AG08395 (cell line): ENCODE data around the gene SORBS1.

Source experiments
- DNase-seq: peaks from one replicate; pipeline ENCODE4 v3.0.0; 2012; ENCODE audit warnings: mixed read lengths, low spot score

Gene SORBS1

DNA sequence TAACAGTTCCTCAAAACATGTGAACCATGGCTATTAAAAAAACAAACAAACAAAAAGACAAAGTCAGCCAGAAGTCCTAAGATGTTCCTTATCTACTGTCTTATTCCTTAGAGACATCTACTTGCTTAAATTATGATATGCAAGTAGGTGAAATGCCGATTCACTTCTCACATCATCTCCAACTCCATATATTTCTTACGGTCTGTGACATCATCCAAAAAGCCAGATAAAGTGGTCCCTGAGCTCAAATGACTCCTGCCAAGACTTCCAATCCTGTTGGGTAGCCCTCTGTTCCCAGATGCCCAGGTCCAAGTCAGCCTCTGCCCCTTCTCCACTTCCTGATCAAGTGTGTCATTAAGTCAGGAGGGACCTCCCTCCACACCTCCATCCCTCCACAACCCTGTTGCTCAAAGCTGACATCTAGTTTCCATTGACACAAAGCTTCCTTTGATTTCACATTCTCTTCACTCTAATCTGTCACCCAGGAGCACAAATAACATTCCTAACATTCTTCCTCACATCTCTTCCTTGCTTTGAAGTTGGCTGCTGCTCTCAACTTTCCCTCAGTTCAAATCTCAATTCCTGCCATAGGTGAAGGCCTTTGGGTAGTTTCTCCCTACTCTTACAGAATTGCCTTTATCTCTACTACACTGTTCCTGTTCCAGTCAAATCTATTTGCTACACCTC, 214.3 kb downstream of the SORBS1 start:
- no peak for DNase-seq

DNA sequence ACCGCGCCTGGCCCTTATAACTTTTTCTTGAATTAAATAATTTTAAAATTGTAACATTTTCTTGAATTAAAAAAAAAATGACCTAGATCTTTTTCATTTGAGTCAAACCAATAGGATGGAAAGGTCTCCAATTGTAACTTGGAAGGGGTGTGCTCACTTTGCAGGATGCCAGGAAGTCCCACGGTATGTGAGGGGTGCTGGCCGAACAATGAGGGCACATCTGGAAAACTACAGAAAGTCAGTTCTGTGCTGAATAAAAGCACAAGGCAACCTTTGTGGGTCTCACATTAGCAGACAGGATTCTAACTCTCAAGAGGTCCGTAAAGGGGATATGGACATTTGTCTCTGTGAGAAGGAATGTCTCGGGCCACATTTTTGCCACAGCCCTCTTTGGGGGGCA, 217.6 kb downstream of the SORBS1 start:
- DNase-seq, result no peak

DNA sequence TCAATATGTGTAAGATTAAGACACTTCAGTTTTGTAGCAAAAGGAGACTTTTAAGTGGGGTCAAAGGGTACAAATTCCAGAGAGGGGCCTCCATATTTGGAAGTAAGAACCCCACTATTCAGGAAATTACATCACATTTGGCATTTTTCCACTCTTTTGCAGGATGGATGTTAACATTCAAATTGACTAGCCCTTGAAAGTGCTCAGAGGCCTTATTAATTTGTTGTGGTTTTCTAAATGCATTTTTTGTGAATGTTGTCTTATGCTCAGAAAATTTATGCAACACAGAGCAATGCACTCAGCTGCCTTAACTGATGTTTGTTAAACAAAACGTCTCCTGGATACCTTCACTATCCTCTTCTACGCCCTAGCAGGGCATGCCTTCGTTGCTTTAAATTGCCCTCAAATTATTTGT, 219.4 kb downstream of the SORBS1 start:
- DNase-seq, result peak; percentile 64

DNA sequence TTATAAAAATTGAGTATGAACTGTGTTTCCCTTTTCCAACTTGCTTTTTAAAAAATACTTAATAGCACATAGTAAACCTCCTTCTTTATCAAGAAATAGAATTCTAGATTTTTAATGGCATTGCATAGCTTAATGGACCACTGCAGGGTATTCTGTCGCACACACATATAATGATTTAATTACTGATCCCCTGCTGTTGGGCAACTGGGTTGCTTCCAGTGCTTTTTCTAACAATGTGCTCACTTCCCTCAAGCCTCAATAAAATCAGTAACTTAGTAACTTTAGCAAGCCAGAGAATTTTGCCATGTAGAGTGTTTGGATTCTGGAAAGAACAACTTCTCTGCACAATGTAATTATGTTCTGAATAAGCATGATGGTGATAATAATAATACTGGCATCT, 221.3 kb downstream of the SORBS1 start:
- DNase-seq, result no peak

DNA sequence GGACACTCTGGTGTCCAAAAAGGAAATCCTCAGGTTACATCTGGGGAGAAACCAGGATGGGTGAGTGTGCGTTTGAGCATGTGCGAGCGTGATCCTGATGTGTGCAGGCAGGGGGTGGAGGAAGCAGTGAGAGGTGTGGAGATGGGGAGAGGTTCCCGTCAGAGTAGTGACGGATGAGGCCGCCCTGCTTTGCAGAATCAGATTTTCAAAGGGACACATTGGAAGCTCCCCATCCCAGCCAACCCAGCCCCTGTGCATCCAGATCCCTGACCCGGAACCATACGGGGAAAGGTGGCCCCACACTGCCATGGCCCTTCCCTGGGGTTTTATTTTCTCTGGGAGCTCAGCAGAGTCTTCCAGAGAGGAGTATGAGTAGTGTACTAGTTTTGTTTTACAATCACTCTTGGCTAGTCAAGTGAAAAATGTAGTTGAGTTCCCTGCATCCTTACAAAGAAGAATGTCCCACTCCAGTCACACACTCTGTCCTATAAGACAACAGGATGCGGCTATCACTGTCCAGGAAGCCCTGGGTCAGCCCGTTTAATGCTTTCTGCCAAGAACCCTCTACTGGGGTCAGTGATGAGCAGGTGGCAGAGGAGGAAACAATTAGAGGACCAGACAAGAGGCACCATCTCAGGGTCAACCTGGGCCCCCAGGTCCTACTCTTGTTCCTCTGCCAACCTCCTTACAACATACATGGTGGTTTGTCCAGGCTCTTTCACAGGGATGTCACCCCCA, 223.6 kb downstream of the SORBS1 start:
- DNase-seq, result no peak

DNA sequence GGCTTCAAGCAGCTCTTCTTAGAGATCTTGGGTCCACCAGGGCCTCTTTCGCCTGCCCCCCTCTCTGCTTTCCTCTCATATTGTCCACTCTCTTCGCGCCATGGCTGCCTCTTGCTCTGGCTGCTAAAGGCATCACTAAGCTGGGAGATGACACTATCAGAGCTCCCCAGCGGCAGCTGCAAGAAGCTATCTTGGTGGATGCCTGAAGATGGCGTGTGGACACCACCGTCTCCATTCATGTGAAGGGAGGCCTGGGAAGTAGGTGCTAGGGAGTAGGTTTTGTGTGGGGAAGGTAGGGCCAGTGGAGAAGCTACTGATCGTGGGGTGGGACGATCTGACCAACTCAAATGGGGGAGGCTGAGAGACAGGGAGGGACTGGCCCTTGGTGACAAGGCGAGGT, 224.5 kb downstream of the SORBS1 start:
- DNase-seq, result no peak

DNA sequence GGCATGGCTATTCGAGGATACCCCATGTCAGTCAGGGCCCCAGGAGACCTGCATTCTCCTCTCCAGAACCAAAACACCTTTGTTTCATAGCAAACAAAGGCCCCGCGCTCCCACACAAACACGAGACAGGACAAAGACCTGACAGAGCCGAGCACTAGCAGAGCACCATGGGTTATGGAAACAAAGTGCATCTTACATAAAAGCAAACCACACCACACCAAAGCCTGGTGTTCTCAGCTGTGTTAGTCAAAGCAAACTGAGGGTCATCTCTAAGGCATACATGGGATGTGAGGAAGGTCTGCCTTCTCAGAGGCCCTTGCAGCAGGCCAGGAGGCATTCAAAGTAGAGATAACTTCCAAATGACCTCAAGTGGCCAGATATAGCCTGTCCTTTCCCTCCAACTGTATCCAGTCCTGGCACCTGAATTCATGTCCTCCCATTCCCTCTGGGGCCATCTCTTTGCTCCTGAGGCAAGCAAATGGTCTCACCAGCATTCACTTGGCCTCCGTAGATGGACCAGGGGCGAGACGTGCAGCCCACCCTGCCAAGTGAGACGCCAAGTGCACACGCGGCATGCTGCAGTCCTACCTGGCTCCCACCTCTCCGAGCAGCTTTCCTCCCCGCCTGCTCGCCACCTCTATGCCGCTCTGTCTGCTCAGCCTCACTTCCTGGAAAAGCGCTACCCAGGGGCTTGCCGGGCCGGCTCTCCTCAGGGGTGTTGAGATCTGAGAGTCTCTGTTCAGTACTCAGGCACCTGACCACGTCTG, 225.1 kb downstream of the SORBS1 start:
- no peak for DNase-seq

DNA sequence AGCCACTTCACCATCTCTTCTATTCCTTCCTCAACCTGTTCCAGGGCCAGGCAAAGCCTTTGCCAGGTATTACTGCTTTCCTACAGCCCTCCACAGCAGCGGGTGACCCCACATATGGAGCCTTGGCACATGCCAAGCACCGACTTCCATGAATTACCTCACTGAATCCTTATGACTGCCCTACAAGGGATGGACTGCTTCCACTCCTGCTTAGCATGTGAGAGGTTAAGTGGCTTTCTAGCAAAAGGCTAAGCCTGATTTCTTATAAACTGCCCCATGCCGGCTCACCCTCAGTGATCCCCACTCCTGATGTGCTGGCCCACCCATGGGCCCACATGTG, 226.4 kb downstream of the SORBS1 start:
- no peak for DNase-seq

DNA sequence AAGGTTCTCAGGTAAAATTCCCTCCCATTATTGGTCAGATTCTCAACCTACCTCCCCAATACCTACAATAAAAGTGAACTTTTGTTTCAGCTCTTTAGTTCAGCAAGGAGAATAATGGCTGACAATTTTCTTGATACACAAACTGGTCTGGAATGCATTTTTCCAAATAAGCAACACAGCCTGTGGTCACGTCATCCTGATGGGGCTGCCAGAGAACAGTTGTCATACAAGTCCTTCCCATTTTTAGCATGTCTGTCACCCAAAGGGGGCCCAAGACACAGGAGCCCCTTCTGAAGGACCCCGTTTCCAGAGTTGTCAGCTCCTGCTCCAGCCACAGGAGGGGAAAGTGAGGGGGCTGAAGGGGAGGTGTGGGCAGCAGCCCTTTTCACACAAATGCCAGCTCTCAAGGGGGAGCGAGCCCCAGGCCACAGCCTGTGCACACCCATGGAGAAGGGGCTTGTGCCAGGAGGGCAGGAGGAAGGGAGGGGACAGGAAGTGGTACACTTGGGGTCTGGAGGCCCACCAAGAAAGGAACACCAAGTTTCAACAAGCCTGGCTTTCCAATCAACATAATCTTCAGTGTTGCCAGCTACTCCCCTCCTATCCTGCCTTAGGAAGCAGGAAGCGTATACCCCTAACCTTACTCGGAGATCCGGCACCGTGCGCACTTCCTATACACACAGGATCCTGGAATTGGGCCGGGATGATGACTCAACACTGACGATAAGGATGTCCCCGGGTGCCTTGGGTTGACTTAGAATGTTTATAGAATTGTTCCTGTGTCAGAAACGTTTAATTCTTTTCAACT, 227.0 kb downstream of the SORBS1 start:
- peak; percentile 82 for DNase-seq

DNA sequence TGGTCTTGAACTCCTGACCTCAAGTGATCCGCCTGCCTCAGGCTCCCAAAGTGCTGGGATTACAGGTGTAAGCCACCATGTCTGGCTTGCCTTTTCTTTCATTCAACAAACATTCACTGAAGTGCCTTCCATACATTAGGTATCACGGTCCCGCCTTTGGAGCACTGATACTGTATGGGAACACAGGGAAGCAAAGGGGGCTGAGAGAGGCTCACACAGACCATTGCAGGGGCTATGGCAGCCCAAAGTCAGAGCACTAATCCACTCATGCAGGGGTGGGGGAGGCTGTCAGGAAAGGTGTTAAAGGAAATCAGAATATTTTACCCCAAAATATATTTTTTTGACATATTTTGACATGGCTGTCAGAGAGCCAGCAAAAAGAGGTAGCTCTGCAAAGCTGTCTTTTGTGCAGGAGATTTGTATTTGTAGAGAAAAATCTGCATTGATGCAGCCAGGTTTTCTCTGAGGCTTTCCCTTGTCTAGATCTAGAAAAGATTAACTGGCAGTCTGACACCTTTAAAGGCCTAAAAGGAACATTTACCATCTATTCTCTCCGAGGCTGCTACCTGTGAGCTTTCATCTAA, 228.4 kb downstream of the SORBS1 start:
- DNase-seq, result no peak

DNA sequence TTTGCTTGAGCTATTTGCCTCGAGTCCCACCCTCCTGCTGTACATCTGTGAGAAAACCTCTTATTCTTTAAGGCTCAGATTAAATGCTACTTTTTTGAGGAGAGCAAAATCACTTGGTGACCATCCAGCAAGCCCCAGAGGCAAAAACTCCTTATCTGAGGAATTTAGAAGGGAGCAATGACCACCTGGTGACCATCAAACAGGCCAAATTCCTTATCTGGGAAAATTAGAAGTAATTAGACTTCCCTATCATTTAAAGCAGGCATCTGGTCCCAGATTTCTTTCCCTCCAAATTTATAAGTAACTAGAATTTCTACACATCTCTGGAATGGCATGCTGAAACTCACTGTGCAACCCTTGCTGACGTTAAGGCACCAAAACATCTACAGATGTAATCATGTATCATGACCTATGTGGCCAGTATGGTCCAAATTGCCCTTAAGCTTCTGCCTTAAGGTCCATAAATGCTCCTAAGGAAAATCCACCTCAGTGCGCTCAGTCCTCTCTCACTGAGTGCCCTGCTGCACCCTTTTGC, 229.5 kb downstream of the SORBS1 start:
- no peak for DNase-seq

DNA sequence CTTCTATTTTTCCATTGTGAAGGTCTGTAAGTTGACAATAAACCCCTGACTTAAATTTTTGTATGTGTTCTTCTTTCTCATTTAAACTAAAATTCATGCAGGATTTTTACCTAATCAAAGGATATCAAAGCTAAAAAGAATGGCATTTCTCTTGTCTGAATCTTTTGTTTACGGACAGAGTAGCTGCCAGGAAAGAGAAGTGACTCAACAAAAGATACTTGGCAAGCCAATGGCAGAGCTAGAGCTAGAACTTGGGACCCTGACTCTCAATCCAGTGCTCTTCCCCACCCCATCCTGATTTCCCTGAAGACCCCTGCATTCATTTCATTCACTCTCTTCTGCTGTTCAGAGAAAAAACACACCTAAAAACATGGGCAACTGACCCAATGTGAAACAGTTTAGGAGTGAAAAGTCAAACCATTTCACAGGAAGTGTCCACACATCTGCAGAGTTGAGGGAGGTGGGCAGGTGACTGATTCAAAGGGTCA, 230.2 kb downstream of the SORBS1 start:
- DNase-seq, result no peak

DNA sequence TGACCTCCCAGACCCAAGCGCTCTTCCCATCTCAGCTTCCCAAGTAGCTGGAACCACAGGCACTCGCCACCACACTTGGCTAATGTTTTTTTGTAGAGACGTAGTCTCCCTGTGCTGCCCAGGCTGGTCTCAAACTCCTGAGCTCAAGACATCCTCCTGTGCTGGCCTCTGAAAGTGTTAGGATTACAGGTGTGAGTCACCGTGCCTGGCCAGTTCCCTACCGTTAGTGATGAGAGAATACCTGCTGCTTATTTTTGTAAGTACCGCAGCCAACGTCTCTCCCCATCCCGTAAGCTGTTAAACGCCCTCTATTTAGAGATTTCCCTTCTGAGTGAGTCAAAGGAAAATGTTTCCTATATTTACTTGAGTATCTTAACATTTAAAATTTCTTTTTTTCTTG, 231.9 kb downstream of the SORBS1 start:
- no peak for DNase-seq

DNA sequence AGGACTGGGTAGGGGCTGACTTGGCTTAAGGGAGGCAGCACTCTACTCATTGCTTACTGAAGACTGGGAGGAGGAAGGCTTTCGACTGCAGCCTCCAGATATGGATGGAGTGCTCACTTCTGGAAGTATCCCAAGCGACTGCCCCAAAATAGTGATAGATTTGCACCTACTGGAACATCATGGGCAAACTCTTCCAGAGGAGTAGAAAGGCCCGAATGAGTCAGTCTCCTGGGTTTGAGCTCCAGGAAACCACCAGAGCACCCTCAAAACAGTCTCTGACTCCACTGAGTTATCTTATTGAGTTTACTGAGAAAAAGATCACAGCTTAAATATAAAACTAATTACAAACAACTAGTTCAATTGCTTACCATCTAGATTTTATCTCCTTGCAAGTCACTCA, 233.2 kb downstream of the SORBS1 start:
- no peak for DNase-seq

DNA sequence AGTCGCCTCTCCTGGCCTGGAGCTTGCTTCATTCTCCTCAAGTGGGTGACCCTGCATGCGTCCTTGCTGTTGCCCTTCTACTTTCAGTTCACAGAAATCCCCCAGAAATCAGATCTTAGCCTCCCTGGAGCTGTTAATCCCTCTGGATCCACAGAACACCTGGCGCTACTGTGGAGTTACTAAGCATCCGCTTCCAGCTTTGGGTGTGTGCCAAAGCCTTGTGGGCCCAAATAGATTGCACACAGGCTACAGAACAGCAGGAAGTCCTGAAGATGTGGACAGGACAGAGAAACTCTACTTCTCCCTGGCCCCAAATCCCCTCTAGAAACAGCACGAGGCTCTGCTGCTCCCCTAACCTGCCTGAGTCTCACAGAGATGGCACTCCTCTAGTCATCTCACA, 233.8 kb downstream of the SORBS1 start:
- DNase-seq, result no peak

DNA sequence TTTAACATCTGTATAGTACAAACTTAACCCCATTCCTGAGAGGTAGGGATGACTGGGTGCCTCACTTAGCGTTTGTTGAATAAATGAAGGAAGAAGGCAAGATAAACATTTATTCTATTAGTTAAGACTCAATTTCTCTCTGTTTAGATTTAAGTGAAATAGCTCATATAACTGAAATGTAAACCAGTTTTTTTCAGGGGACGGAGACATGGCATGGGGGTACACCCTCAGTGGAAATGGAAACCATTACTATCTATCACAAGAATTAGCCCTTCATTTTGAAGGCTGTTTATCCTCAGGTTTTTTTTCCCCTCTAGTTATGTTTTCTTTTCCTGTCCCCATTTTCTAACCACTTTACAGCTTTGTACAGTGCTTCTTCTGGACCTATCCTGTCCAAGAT, 234.8 kb downstream of the SORBS1 start:
- DNase-seq, result no peak

DNA sequence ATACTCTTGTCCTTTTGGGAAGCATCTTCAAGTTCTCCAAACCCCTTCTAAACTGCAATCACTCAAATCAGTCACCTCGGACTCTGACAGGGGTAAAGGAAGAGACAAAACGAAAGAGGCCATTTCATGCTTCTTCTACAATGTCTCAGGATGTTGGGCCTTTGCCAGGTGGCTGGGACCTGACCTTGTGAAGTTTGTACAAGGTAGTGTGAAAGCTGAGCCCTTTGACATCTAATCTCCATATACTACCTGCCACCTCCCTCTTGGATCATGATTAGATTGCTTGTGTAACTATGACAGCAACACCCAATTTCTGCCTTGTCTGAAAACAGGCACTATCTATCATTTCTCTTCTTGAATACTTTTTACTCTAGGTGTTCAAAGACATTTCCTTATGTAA, 235.3 kb downstream of the SORBS1 start:
- DNase-seq, result no peak

DNA sequence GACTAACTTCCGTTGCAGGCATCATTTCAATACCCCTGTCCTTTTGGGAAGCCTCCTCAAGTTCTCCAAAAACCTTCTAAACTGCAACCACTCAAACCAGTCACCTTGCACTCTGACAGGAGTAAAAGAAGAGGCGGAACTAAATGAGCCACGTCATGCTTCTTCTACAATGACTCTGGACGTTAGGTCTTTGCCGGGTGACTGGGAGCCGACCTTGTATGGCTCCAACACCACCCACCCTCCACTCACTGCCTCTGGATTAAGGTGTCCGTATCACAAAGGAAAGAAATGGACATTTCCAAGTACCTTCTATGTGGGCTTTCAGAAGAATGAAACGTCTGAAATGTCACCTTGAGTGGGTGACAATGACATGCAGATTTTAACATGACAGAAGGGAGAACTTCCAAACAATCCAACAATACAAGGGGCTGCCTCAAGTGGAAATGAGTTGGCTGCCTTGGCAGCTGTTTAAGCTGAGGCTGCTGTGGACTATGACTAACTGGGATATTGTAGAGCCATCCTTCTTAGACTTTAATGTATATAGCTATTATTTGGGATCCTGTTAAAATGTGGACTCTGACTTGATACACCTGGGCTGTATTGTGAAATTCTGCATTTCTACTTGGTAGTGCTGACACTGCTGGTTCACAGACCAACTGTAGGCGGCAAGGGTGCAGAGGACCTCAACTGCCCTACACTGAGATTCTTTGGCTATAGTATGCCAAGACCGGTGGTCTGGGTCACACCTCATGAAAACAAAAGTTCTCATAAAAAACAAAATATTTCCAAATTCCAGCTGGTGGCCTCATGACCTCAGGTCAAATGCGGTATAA, 236.5 kb downstream of the SORBS1 start:
- no peak for DNase-seq

DNA sequence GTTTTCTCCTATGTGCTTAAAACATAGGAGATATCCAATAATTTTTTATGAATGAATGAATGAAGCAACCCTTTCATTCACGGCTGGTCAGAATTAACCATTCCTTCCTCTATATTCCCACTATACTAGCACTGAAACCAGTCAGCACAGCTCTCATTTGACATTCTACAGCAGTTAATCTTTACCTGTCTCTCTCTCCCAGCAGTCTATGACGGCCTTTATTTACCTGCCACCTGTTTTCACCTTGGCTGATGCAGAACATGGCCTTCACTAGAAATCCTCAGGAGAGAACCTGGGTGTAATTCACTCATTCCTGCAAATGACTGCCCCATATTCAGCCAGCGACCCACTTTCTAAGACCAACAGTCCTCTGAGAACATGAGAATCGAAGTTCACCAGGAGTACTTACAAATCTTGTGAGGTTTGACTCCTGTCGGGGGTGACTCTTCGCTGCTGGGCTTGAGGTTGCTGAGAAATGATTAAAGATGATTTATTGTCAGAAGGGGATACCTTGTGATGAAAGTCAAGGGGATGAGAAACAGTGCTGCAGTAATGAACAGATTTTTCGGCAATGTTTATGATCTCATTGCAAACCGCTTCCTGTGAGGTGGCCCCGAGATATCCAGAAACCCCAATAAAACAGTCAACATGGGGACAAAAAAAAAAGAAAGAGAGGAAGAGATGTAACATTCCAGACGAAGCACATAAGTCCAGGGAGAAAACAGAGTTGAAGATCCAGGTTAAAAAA, 239.4 kb downstream of the SORBS1 start:
- no peak for DNase-seq

DNA sequence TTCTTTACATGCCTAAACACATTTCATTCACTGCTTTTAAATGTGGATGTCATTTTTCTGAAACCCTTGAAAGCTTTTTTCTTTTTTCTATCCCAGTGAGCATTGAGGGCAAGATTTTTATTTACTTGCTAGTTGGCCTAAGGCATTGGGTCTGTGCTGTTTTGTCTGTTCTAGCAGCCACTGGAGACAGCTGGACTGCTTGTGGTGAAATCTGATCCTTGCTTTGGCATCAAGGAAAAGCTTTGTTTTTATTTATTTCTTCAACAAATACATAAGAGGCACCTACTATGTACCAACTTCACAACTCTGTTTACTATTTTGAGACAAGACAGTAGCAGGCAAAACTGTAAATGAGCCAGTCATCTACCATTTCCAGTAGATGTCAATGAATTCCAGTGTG, 241.9 kb downstream of the SORBS1 start:
- no peak for DNase-seq
